Endometrial microvascular endothelial cells (primary cell): ENCODE measurements around the gene OR6V1. TPM values are rescaled to one million over a fixed set of nuclear protein-coding genes. Genes with fewer than 3 reads are reported as not detected.

Experiments
- in situ Hi-C: cut with HindIII; loops from 2 replicates; pipeline ENCODE4 v1.10.0; 2017; ENCODE audit warnings: low sequenced_read_pairs, low pct_unique_long_range_greater_than_20kb; ENCODE audit errors: inconsistent ontology term
- total RNA-seq: library from RNA; depleted of rRNA; stranded (reverse); fragments of >200 nt; gene quantifications from one replicate; pipeline ENCODE4 v1.2.3, GENCODE V29; 2015; ENCODE audit errors: inconsistent ontology term

OR6V1 gene, protein sequence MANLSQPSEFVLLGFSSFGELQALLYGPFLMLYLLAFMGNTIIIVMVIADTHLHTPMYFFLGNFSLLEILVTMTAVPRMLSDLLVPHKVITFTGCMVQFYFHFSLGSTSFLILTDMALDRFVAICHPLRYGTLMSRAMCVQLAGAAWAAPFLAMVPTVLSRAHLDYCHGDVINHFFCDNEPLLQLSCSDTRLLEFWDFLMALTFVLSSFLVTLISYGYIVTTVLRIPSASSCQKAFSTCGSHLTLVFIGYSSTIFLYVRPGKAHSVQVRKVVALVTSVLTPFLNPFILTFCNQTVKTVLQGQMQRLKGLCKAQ
- not detected for total RNA-seq

DNA sequence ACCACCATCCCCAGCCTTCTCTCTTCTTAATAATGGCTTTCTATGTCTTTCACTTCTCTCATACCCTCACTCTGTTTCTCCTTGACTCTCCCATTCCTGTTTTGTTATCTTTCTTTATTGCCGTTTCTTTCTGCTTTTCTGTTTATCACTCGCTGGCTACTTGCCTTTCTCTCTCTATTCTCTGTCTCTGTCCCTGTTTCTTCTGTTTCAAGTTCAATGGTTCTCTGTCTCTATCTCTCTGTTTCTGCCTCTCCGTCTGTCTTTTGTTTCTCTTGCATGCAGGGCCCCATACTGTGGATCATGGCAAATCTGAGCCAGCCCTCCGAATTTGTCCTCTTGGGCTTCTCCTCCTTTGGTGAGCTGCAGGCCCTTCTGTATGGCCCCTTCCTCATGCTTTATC, at the start of gene OR6V1:
OR6V1 (plus strand) TSS at position 301 of the 400 bp plus-strand sequence; CDS start at position 301, 0 bp downstream.
- in situ Hi-C loops, result no loop called here

DNA sequence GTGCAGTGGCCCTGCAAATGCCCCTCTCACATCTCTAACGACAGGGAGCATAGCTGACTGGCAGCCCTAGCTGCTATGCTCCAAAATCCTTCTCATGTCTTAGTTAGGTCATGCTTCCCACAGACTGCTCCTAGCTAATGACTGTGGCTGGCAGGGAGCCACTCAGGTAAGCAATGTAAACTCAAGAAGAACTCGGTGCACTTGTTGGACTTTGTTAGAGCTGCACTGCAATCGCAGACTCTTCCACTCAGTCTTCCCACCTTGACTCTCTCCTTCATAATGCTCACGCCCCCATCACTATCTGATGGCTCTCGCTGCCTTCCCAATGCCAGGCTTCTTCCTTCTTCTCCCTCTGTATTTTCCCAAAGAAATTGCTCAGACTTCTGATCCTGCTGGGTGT, 49.2 kb upstream of the OR6V1 start:
- in situ Hi-C loops, result no loop called here

DNA sequence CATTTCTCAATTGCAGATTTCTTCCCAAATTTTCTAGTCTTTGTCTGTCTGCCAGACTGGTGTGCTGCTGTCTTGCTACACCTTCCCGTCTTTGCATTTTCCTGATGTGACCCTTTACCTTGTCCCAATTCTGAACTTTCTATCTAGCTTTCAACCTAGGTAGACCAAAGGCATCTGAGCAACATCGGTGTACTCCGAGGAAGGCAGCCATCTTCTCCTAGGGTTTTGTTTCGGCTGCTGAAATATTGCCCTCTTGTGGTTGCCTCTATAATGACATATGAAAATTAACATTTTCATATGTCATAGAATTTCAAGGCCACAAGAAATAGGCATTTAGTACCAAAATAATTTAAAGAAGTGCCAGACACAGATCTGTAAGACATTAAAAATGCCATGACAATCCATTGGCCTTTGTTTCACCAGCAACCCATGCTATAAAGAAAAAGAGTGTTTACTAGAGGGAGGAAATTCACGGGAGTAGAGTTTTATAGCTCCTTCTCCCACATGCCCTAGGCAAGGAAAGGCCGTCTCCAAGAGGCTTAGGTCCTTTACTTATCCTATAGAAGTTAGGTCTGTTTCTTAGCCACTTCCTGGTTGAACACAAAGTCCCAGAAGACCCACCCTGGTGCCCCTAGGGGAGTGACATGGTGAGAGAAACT, 48.6 kb upstream of the OR6V1 start:
- in situ Hi-C loops, result no loop called here

DNA sequence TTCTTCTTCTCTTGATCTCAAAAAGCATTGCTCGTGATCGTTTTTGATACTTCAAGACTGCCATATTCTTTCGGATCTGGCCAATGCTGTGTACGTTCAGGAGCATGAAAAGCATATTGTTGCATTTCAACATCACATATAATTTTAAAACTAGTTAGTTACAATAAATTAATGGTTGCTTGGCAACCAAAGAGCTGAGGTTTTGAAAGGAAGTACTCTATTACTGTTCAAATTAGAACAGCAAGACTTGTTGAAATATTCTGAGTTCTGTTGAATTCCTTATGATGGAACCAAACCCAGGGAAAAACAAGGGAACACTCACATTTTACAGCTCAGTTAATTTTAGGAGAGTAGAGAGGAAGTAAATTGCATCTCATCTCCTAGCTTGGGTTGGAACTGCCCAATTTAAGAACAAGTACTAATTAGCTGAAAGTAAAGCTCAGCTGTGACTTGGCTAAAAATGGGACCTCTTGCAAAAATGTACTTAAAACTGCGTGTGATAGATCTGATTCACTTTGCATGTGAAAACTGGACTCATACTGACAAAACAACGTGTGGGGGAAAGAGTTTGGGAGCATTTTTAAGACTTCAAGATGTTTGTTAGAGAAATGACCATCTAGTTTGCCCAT, 46.4 kb upstream of the OR6V1 start:
- in situ Hi-C loops, result no loop called here

DNA sequence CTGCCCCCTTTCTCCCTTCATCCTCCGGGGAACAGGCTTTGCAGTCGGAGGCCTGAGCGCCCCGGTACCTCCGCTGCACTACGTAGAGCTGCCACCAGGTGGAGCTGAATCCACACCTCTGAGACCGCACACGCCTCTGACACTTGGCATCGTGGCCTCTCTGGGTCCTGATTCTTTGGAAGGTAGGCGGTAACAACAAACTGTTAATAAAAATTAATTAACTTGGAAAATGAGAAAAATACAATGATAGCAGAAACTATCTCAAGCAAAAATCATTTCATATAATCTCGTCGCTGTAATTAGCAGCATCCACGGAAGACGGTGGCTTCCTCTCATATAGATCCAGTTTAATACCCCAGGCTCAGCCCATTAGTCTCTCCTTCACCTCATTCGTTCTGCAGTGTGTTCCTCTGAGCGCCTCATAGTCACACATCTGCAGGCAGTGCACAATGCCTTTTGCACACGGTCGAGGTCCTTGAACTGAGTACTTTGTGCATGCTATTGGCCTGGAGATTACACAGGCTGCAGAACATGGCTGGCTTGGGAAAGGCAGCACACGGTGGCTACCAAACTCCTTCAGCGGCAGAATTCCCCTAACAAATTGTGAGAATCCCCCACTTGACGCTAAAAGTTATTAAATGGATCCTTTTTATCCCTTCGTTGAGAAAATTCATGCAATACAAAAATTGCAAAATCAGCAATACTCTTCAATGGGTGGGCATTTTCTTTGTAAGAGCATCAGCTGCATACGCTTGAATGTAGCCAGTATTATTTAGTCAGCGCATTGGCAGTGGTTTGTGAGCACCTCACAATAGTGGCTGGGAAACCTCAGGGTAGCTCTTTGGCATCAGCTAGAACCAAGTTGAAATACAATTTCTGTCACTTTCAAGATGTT, 43.9 kb upstream of the OR6V1 start:
- in situ Hi-C loops, result no loop called here

DNA sequence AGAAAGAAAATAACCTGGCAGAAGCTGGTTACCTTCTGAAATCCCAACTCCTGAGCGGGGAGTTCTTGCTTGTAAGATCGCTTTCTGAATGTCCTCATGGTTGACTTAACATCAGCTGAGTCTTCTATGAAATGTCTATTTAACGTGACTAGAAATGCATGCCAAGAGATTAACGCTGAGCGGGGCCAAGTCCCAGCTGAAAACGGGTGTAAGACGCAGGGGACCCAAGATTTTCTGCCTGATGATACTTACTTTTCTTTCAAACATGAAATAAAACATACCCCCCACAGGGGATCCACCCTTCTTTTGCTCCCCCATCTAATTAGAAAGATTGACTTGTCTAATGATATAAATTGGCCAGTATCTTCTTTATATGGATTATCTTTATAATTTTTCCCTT, 40.1 kb upstream of the OR6V1 start:
- in situ Hi-C loops, result loop anchor here (10.0 kb wide), 1 partner anchor 203 kb away; no protein-coding TSS in a partner anchor

DNA sequence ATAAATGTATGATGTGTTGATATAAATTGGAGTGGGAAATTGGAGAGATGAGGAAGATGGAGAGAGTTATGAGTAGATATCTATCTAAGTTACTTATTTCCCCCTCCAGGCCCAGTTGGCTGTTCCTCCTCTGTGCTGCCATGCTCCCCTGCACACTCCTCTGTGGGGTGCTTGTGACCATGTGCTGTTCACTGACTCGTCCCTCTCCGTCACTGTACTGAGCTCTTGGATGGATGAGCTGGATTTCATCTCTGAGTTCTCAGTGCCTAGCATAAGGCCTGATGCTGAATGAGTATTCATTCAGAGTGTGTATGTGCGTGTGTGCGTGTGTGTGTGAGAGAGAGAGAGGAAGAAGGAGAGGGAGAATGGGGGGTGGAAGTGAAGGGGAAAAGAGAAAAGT, 39.7 kb upstream of the OR6V1 start:
- in situ Hi-C loops, result loop anchor here (10.0 kb wide), 1 partner anchor 202 kb away; no protein-coding TSS in a partner anchor

DNA sequence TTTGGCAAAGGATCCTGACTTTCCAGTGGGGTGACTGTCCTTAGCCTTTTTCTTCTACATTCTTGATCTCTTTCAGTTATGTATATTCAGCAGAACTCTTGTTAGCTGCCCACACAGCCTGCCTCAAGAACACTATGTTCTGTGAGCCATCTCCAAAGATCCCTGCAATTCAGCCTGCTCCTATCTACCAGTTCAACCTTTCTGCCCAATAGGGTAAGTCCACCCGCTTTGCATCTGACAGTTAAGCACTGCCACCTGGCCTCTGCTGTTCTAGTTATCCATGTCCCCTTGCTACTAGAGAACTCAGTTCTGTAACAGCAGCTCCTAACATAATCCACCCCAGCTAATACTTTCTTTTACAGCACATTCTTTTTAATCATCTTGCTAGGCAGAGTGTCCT, 38.7 kb upstream of the OR6V1 start:
- in situ Hi-C loops, result loop anchor here (10.0 kb wide), 1 partner anchor 201 kb away; no protein-coding TSS in a partner anchor

DNA sequence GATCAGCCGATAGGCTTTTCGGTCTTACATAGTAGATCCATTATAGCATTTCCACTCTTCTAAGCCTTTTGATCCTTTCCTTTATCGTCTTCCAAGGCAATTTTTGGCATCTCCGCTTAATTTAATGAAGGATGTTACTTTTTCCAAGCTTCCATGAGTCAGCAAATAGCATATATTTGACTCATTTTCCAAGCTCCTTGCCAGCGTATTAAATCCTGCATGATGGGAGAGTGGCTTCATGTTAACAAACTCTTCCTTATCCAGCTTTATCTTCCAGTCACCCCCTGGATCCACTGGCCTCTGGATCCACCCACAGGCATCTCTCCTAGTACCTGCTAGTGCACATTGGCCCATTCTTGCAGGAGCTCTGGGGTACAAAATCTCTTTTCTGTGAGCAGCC, 38.2 kb upstream of the OR6V1 start:
- in situ Hi-C loops, result loop anchor here (10.0 kb wide), 1 partner anchor 201 kb away; no protein-coding TSS in a partner anchor

DNA sequence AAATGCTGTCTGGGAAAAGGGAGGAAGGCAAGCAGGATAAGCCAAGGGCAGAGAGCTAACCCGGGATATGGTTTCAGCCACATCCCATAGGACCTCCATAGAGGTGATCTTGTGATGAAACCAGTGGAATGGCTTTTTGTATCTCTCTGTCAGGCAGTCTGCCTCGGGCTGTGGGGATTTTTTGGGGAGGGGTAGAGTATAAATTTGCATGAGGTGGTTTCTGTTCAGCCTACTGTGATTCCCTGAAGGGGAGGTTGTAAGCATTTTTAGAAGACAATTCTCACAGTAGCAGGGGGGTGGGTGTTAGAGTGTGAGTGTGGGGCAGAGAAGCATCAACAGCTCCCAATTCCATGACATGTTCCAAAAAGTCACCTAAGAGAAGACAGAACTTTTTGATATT, 37.1 kb upstream of the OR6V1 start:
- in situ Hi-C loops, result loop anchor here (10.0 kb wide), 1 partner anchor 200 kb away; no protein-coding TSS in a partner anchor

DNA sequence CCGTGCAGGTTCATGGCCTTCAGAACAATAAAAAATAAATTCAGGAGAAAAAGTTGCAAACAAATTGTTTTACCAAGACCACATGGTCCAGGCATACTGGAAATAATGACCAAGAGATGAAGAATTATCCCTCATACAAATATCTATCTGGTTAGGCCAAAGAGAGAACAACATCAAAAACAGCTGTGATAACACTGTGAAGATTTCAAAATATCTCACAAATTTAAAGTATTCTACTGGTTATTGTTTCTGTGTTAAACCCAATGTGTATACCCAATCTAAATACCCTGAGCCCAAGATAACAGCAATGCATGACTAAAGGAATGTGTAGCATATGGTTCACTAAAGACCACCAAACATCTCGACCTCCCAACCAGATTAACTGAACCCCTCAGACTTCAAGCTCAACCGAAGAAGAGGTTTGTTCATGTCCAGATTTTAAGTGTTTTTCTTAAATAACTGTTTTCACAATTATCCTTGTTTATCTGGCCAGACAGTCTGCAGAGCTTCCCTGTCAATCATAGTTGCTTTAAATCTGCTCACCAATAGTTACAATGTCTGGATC, 36.1 kb upstream of the OR6V1 start:
- in situ Hi-C loops, result loop anchor here (10.0 kb wide), 1 partner anchor 199 kb away; no protein-coding TSS in a partner anchor

DNA sequence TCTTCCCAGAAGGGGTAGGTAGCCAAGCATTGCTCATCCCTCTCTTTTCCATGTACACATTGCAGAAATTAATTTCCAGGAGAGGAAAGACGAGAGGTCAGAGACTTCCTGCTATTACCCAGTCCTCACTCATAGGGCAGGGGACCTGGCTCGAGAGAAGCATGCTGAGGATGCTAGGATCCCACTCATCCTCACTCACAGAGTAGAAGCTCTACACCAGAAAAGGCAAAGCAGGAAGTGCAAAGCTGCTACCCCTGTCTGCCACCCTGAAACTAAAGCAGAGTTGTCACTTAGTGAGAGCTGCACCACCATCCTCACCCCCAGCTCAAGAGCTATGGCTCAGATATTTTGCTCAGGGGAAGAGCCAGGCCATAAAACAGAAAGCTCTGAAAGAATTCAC, 35.1 kb upstream of the OR6V1 start:
- in situ Hi-C loops, result loop anchor here (10.0 kb wide), 1 partner anchor 198 kb away; no protein-coding TSS in a partner anchor

DNA sequence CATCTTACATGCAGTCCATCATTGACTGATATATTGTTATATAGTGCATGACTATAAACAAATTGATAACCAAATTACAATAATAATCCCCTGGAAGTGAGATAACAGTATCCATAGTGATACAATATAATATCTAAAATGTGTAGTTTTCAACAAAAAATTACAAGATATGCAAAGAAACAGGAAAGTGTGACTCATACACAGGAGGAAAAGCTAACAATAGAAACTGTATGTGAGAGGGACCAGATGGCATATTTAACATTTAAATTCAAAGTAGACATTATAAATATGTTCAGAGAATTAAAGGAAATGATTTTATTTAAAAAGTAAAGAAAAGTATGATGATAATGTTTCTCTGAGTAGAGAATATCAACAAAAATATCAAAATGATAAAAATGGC, 33.2 kb upstream of the OR6V1 start:
- in situ Hi-C loops, result loop anchor here (10.0 kb wide), 1 partner anchor 196 kb away; no protein-coding TSS in a partner anchor

DNA sequence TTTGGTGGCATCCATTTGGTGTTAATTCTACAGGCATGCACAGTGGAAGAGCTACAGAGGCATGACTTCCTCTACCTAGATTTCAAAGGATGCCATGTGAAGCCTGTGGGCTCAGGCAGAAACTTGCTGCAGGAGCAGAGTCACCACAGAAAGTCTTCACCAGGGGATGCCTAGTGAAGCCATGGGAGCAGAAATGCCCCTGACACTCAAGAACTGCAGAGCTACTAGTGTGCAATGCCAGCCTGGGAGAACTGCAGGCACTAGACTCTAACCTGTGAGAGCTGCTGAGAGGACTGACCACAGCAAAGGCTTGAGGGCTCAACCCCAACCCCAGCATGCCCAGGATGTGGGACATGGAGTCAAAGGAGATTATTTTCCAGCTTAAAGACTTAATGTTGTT, 29.1 kb upstream of the OR6V1 start:
- in situ Hi-C loops, result no loop called here

DNA sequence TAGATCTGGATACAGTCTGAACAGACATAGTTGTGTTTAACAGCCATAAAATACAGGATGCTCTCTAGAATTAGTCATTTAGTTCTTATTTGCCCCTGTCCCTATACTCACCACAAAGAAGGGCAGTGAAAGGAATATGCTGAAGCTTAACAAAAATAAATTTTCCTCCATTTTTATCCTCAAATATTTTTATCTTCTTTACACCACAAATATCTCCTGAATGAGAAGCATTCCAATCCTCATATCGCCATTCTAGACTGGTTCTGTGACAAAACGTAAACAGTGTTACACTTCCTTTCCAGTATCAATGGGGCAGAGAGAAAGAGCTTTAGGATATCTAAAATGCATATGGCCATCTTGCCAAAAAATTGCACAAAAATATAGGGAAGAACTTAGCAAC, 26.8 kb upstream of the OR6V1 start:
- in situ Hi-C loops, result no loop called here

DNA sequence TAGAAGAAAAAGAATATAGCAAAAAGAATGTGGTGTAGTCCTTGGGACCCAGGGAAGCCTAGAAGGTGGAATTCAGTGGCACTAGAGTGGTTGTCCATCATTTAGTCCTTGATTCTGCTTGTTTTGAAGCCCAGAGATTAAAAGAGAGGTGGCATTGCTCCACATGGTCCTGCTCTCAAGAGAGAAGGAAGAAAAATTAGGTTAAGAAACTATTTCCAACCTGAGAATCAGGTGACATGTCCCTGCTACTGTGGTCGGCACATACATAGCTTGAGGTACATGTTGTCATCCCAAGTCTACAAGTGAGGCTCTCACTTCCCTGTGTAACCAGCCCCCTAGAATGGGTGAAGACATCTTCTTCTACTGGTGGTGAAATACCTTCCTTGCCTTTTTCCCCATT, 25.1 kb upstream of the OR6V1 start, which contains the start of gene OR9A2:
OR9A2 (minus strand) TSS at position 101 of the 400 bp plus-strand sequence; CDS start at position 101, 0 bp downstream.
- in situ Hi-C loops, result no loop called here

DNA sequence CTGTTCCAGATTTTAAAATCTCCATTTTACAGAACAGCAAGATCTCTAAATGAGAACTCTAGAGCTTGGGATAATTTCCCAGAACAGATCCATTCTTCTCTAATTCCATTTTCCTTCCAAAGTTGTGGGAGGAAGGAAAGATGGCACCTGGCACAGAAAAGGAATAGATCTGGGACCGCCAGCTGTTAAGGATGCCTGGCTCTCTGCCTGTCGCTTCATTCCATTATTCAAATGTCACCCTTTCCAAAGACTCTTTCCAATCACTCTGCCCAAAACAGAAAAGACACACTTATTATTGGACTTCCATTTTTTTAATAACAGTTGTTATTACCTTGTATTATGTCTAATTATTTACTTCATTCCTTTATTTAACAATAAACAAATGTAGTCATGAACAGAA, 24.5 kb upstream of the OR6V1 start:
- in situ Hi-C loops, result no loop called here

DNA sequence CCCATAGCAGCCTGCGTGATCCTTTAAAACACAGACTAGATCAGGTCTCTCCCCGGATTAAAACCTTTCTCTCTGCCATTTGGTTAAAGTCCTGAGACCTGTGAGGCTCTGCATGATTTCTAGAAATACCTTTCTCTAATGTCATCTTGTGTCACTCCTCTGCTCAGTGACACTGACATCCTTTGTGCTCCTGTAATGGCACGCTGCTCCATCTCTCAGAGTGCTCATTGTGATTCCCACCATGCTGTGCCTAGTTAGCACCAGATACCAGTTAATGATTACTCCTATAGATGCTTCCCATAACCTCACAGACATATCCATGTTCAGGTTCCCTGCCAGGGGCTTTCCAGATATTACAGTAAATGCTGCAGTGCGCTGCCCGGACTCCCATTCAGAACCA, 13.5 kb upstream of the OR6V1 start:
- in situ Hi-C loops, result no loop called here
